ENCODE results near the gene AMER3. TPM values are rescaled to one million over a fixed set of nuclear protein-coding genes. Genes with fewer than 3 reads are reported as not detected.

The AMER3 gene
- total RNA-seq, 1 experiment from 2014 or later, result not detected

- Histone ChIP-seq H3K4me1 (ENCODE audit: insufficient read depth, low read length, poor library complexity, severe bottlenecking) (no peaks in the 10 kb centered on the region), H3K27me3 (replicated peaks; ENCODE audit: insufficient read depth, low read depth, low read length, poor library complexity) (peaks cover 12% of the 10 kb centered on the region), H3K9me3 (ENCODE audit: low read depth, low read length, poor library complexity, severe bottlenecking) (no peaks in the 10 kb centered on the region), H3K36me3 (ENCODE audit: insufficient read depth, low read length, poor library complexity, severe bottlenecking) (no peaks in the 10 kb centered on the region), H3K27ac (ENCODE audit: low read depth, low read length, poor library complexity, severe bottlenecking) (no peak overlapping the region), H3K4me3 (ENCODE audit: low read depth, low read length, poor library complexity, severe bottlenecking) (no peak overlapping the region)
- ChIA-PET CTCF (no interaction called here), POLR2A (ENCODE audit: low non-redundant PET) (no interaction called here)
- no peak for DNase-seq (ENCODE audit: low spot score)
- TF ChIP-seq EZH2 (IDR thresholded peaks at IDR 0.05; ENCODE audit: borderline replicate concordance, low read depth, low read length, poor library complexity, severe bottlenecking) (no peak), CTCF (conservative IDR thresholded peaks at IDR 0.05; ENCODE audit: low read depth, low read length) (no peak)
- BruUV-seq (replicated peaks), result no TSS peak
- intact Hi-C loops (cut with micrococcal nuclease; ENCODE audit: unreplicated experiment), result no loop called here
Observed at GRCh38 chr2:130764821-130765115, 9.4 kb downstream of the AMER3 start.

GRCh38 chr2:130765464-130765863 is 10.1 kb downstream of the AMER3 start:
- H3K4me1 ChIP-seq (ENCODE audit: insufficient read depth, low read length, poor library complexity, severe bottlenecking), result no peaks in the 10 kb centered on the region
- peaks cover 5% of the 10 kb centered on the region for H3K27me3 ChIP-seq (replicated peaks; ENCODE audit: insufficient read depth, low read depth, low read length, poor library complexity)
- DNase-seq (ENCODE audit: low spot score), result no peak
- BruUV-seq (replicated peaks), result no TSS peak
- H3K36me3 ChIP-seq (ENCODE audit: insufficient read depth, low read length, poor library complexity, severe bottlenecking), result no peaks in the 10 kb centered on the region
- ChIA-PET CTCF (no interaction called here), POLR2A (ENCODE audit: low non-redundant PET) (no interaction called here)
- no peaks in the 10 kb centered on the region for H3K9me3 ChIP-seq (ENCODE audit: low read depth, low read length, poor library complexity, severe bottlenecking)
- H3K27ac ChIP-seq (ENCODE audit: low read depth, low read length, poor library complexity, severe bottlenecking), result no peak overlapping the region
- H3K4me3 ChIP-seq (ENCODE audit: low read depth, low read length, poor library complexity, severe bottlenecking), result no peak overlapping the region
- intact Hi-C loops (cut with micrococcal nuclease; ENCODE audit: unreplicated experiment), result no loop called here
- no peak for TF ChIP-seq EZH2 (IDR thresholded peaks at IDR 0.05; ENCODE audit: borderline replicate concordance, low read depth, low read length, poor library complexity, severe bottlenecking)
- no peak for TF ChIP-seq CTCF (conservative IDR thresholded peaks at IDR 0.05; ENCODE audit: low read depth, low read length)

- no peak for DNase-seq (ENCODE audit: low spot score)
- no peak overlapping the region for H3K27ac ChIP-seq (ENCODE audit: low read depth, low read length, poor library complexity, severe bottlenecking)
Observed at GRCh38 chr2:130766037-130766436, 10.7 kb downstream of the AMER3 start.

More at GRCh38 chr2:130766037-130766436, 10.7 kb downstream of the AMER3 start:
- ChIA-PET POLR2A (ENCODE audit: low non-redundant PET) (no interaction called here), CTCF (no interaction called here)
- no peak overlapping the region for H3K4me3 ChIP-seq (ENCODE audit: low read depth, low read length, poor library complexity, severe bottlenecking)
- no peak for TF ChIP-seq EZH2 (IDR thresholded peaks at IDR 0.05; ENCODE audit: borderline replicate concordance, low read depth, low read length, poor library complexity, severe bottlenecking)
- no peak for TF ChIP-seq CTCF (conservative IDR thresholded peaks at IDR 0.05; ENCODE audit: low read depth, low read length)
- H3K27me3 ChIP-seq (replicated peaks; ENCODE audit: insufficient read depth, low read depth, low read length, poor library complexity), result no peaks in the 10 kb centered on the region
- BruUV-seq (replicated peaks), result no TSS peak
- H3K4me1 ChIP-seq (ENCODE audit: insufficient read depth, low read length, poor library complexity, severe bottlenecking), result no peaks in the 10 kb centered on the region
- no peaks in the 10 kb centered on the region for H3K9me3 ChIP-seq (ENCODE audit: low read depth, low read length, poor library complexity, severe bottlenecking)
- H3K36me3 ChIP-seq (ENCODE audit: insufficient read depth, low read length, poor library complexity, severe bottlenecking), result no peaks in the 10 kb centered on the region
- intact Hi-C loops (cut with micrococcal nuclease; ENCODE audit: unreplicated experiment), result no loop called here
